HG03565 (cell line): ENCODE measurements around the gene COL24A1.

Source experiments
- ATAC-seq: cut with Tn5 transposase; IDR thresholded peaks from one replicate; pipeline ENCODE4 v1.9.1; 2021; ENCODE audit warnings: mild to moderate bottlenecking, moderate library complexity; ENCODE audit not compliant: unreplicated experiment

Gene COL24A1

DNA sequence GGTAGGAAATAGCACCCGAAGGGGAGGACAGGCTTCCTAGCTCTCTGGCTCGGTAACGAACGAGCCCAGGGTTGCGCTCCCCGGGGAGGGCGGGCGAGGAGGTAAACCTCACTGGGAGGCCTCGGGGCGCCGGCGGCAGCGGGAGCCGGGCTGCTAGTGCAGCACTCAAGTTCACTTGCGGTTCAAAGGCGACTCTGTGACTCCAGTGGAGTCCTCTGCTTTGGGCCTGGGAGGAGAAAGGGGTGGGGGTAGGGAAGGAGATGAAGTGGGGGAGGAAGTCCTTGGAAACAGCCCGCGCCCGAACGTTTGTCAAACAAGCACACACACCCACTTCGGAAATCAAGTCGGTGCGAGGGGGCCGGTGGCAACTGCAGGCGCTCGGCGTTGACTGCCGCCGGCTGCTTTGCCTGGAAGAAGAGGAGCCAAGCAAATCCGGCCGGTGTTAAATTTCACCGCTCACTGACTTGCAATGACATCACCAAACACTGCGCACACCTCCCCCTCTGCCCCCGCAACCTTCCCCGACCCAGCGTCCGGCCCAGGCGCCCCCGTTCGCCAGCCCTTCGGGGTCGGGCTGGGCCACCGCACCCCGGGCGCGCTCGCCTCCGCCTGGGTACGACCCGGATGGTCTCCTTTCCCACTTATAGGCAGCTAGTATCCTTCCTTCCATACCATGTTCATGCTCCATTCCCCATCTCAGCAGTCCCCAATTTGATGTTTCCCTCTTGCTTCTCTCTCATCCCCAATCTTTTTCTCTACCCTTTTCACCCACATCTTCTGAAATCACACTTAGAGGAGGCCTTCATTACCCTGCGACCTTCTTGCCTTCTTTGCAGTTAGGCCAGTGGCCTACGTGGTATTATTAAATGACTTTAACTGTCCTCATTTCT, at the start of gene COL24A1:
Gene COL24A1, minus strand, starts transcription at position 207 of the 890 bp plus-strand sequence. CDS start 376 bp downstream, outside the sequence.
- ATAC-seq: no peak

DNA sequence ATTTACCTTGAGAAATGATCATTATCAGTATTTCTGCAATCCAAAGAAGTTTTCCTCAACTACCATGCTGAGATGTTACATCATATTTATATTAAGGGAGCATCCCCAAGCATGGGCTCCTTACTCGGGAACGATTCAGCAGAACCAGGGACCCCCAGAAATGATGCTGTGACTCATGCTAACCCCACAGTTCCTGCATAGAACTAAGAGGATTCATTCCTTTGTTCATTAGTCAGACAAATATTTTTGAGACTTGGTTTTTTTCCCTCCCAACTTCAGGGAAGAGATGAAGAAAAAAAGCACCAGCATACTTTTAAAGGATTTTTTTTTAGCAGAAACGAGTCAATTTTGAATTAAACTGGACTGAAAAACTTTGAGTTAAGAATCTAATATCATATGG, 49.2 kb upstream of the COL24A1 start:
- ATAC-seq: no peak

DNA sequence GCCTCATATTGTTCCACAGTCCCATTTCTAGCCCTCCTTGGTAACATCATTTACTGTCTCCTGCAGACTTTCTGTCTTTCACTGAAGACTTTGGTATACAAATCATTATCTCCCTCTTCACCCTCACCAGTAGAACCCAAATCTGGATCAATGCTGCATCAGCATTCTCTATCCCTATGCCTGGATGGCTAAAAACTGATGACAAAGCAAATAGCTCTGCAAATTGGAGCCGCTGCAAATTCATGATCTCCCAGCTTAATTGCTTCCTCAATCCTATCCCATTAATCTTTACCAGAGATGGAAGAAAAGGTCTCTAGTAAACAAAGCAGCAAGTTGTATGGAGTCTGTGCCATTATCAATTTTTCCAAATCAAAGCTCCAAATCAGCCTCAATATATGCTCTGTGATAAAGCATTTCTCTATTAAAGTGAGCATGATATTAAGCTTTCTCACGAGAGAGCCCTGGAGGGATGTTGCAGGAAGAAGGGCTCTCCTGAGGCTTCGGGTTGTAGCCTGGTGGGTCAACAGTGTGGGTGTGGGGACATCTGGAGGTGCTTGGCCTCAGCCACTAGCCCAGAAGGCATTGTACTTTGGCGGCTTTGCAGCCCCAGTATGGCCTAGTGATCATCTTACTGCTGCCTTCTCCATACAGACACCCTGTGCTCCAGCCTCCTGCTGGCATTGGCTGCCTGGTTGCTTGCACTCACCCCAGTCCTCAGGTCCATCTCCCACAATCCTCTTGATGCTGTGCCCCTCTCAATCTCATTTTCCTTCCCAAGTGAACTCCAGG, 46.2 kb upstream of the COL24A1 start:
- no peak for ATAC-seq

DNA sequence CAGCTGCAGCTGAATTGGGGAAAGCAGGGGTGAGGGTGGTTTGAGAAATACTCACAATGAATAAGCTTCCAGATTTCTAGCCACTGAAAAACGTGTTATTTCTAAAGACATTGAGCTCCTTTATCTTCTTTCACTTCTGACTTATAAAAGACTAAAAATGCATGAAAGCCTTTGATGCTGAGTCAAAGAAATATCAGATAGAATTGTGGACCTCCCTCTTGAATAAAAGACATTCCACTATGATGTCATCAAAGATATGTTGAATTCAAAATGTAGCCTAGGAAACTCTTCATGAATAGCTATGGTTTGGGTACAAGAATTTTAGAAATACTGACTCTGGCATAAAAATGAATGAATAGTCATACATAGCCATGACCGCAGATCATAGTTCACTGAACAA, 44.7 kb upstream of the COL24A1 start:
- ATAC-seq: no peak

DNA sequence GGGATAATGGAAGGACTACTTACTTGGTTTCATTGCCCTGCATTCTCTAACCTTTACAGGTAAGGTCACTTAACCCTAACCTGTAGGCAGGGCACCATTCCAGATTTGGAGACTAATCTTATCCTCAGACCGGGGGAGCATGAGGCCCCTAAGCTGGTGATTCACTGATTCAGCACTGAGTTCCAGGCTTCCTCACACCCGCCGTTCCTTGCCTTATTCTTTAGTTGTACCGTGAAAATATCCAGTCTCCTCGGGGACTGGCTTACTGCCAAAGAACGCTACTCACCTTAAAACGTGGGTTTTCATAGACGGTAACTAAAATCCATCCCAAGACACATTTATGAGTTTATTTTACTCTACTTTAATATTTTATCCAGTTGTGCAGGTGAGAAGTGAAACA, 44.3 kb upstream of the COL24A1 start:
- no peak for ATAC-seq

DNA sequence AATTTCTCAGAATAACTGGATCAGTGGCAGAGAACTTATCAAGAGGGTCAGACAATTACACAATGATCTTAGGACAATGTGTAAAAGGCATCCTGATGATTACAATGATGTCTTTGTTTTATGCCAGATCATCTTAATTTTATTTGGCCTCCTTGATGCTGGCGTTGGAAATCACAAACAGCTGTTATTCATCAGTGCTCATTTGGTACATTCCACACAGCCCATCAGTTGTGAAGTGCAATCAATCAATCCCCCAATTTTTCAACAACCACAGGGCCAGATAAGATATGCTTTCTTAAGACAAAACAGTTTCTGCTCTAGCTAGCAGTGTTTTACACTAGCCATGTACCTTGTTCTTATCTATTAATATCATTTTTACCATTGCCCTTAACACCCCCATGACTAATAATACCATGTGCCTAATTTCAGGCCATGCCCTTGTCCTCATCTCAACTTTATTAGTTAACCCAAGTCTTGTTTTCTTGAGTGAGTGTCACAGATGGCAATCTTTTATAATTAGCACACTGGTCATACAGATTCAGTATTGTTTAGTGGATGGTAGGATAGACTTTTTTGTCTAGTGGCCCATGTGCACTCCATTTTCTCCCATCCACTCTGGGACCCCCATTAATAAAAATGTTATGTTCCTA, 40.8 kb upstream of the COL24A1 start:
- no peak for ATAC-seq

DNA sequence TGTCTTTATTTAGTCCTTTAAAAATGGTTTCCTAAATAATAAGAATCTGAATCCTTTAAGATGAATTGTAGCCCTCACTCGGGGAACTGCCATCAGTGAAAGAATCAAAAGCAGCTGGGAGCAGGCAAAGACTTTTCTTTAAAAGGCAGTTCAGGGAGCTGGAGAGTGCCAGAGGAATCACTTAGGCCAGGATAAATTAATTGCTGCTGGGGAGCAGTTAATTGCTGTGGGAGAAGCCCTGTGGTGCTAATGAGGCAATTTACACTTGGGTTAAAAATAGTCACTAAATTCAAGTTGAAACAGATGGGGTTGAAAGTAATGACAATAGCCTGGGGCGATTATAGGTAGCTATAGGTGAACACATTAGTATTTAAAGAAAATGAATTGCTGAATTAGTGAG, 38.7 kb upstream of the COL24A1 start:
- ATAC-seq: no peak

DNA sequence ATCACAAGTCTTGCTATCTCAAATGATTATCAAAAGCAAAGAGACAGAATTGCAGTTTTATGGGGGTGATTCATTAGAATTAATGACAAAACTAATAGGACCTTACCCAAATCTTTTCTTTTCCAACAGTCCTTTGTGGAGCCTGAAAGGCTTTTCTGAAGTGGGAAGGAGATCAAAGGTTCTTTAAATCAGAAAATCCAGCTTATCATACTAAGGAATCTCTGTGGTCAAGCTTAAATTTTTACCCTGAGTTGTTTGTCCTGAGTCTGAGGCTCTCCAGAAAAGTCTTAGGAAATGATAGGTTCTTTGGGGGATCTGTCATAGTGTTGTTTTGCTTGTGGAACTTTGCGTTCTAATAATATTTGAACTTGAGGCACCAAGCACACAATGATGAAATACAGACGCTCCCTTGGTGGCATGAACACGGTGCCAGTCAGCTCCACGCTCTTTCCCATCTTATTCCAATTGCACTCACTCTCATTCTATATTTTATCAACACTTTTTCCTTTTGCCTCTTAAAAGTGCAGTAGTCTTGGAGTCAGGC, 38.0 kb upstream of the COL24A1 start:
- ATAC-seq: no peak

DNA sequence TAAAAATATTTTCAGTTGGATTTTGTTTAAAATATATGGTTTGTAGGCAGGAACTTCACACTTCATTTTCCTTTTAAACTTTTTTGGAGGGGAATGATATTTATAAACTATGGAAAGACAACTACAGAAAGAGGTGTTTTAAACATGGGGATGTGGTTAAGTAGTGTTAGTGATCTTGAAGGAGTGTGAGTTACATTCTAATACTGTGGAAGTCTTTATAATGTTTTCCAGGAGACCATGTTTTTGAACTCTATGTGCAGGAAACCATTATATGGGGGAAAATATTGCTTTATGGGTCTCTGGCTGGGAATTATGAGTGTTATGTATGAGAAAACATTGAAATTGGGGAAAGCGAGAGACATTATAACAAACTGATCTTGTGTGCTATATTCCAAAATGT, 35.8 kb upstream of the COL24A1 start:
- no peak for ATAC-seq

DNA sequence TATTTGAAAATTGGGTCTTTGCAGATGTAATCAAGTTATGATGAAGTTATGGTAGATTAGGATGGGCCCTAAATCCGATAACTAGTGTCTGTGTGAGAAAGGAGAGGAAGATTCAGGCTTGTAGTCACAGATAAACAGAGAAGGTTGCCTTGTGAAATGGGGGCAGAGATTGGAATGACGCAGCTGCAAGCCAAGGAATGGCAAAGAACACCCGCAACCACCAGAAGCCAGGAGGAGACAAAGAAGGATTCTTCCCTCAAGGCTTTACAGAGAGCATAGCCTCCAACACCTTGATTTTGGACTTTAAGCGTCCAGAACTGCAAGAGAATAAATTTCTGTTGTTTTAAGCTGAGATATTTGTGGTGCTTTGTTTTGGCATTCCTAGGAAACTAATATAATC, 35.4 kb upstream of the COL24A1 start:
- no peak for ATAC-seq

DNA sequence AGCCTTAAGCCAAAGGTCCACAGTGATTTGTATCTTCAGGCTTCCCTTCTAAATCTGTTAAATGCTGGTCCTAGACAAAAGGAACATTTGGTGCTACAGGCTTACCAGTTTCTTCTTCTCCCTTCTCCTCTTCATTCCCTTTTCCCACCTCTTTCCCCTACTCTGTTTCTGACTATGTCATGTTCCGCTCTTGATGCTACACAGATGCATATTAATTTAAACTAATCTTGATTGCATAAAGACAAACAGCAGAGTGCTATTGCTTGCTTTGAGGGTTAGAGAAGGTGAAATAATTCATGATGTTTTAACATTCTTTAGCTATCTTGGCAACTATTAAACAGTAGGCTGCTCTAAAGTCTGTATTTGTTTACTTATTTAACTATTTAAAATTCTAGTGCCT, 34.3 kb upstream of the COL24A1 start:
- no peak for ATAC-seq

DNA sequence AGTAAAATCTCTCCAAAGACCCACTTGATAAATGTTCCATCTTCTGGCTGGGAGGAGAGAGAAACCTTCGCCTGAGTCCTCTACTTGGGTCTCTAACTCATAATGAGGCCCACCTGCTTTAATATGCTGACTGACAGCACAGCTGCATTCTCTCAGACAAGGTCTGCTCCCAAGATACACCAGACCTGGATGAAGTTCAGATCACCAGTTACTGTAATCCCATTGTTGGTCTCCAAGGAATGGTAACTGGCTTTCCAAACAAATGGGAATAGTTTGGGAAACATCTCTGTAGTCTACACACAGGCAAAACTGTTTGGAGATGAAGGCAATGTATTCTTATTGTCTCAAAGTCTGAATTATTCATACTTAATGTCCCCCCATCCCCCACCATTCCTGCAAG, 27.9 kb upstream of the COL24A1 start:
- no peak for ATAC-seq

DNA sequence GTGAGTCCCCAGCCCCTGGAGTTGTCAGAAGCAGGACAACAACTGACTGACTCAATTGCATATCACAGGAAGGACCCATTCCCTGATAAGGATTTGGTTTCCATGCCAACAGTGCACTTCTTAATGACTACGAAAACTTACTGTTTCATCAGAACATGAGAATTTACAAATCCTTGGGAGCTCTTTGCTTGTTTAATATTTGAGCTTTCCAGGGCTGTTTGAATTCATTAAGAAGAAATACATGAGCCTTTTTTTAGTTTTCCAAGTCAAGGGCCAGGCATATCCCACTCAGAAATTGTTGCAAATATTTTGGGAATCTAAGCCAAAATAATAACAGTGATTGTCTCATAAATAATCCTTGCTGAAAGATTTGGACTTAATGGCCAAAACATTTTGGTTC, 27.2 kb upstream of the COL24A1 start:
- ATAC-seq: no peak

DNA sequence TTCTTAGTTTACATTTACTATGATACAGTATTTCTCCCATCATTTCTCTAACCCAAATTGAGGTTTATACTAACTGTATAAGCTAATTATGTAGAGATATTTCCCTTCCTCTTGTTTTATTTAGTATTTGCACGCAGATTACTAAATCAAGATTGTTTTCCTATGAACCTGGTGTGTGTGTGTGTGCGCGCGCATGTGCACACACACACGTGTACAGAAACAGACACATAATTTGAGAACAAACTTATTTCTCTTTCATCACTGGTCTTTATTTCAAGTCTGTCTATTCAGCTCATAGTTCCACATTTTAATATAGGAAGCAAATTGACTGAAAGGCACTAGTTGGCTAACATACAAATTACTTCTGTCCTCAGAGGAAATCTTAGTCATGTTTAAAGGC, 19.7 kb upstream of the COL24A1 start:
- ATAC-seq: no peak

DNA sequence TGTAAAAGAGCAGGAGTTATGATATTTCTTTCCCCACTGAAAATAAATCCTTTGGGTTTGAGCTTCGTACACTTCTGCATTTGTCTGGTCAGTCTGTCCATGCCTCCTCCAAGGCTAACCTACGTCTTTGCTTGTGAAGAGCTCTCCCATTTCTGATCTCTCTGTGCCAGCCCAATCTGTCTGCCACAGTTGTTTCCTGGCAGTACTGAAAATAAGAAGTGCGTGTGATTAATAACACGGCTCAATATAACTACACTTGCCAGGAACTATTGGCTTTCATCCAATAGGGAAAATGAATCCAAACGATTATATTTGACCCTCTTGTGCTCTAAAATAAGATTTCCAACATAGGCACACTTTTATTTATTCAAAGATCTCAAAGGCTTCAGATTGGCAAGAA, 19.2 kb upstream of the COL24A1 start:
- ATAC-seq: no peak

DNA sequence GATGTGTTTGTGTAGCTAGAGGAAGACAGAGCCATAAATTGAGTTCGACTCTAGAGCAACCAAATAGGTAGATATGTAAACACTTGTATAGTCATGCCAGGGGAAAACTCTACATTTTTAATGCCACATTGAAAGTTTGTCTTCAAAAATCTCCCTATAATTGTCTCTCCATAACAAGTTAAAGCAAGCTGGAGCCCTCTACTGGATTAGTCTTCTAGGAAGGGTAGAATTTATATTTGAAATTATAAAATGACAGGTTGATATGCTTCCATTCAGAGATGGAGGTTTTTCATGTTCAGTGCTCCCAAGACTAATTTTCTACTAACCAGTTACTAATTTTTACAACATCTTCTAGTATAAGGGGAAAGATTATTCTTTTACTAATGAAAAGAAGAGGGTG, 13.1 kb upstream of the COL24A1 start:
- ATAC-seq: no peak

DNA sequence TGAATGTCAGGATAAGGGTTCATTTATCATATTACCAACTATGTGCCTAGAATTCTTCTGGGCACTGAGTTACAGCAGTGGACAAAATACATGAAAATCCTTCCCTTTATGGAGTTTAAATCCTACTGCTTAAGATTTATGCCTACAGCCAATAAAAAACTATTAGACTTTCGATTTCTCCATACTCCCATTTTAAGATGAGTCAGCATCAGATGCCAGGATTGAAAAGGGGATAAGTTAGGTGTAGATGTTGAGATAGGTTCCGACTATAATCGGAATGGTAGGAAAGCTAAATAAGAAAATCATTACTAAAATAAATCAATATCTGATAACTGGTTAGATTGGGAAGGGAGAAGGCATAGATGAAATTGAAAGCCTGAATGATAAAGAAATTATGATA, 3.2 kb upstream of the COL24A1 start:
- no peak for ATAC-seq

DNA sequence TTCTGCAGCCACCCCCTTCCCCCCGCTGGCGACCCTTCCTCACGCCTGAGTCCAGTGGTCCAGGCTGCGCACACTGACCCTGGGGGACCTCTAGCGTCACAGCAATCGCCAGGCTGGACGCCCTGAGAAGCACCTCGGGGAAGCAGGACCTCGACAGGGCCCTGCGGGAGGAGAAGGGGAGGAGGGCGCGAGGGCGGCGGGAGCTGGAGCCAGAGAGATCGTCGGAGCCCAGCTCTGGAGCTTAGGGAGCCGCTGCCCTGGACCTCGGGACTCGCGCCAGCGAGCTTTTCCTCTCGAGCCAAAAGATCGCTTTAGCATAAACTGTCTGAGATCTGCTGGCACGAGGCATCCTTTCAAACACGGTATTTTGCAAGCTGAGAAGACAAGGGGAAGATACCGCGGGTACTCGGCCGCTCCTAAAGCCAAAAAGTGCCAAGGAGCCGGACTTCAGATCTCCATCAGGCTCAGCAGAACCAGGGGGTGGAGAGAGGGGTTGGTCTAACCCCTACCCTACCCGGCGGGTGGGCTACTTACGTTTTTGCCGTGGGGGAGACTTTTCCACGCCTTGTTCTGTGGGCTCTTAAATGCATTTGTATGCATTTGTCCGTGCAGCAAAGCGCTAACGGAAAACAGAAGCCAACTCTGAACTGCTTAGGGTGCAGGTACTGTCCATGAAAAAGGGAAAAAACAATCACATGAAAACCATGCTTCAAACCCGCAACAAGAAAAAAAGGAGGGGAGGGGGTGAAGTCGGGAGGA, 586 bp downstream of the COL24A1 start:
- no peak for ATAC-seq

DNA sequence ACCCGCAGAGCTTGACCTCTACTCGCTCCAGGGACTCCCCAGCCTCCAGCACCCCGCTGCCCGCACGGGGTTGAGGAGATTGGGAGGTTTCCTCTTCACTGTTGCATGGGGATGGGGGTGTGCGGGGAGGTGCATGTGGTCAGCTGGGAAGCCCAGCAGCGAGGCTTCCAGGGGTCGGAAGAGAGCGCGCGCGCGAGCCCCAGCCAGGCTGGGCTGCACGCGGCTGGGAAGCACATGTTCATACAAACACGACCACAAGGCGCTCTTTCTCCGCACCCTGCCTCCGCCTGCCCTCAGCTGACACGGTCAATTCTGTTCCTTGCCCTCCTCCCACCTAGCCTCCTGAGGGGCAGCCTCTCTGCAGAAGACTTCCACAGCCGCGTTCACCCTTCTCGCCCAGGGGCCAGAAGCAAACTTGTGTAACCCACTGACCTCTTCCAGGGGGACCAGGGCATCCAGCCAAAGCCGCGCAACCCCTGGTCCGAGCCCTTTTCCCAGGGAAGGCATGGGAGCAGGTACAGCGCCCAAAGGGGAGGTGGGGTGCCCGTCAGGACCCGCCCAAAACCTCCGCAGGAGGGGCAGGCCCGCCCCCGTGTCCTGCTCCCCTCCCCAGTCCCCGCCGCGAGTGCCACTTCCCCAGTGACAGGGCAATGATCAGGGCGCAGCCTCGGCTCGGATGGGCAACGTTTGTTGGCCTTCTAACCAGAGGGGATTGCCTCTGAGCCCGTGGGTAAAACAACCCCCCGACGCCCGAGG, 1.3 kb downstream of the COL24A1 start:
- no peak for ATAC-seq

DNA sequence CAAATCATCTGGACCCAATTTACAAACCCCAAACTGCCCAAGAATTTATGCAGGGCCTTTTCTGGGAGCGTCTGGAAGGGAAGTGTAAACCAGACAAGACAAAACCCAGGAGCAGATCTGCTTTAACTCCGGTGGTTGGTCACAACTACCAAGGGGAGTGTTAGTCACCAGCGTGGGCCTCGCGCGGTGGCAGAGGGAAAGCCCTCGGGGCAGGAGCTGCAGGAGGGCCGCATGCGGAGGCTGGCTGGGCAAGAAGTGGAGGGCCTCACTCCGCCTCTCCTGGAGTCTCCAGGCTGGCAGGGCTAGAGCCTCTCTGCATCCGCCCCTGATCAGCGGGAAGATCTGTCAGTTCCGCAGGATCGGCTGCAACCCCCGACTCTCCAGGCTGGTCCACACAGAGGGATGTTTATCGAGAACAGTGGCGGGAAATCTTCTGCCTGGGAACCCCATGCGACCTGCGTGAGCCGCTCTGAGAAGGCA, 2.0 kb downstream of the COL24A1 start:
- no peak for ATAC-seq
